Thyroid gland (tissue), 4 donors: ENCODE data around the gene ALDH4A1. TPM values are rescaled to one million over a fixed set of nuclear protein-coding genes. Genes with fewer than 3 reads are reported as not detected.

Experiments
- DNase-seq, 2 donors: peaks; one replicate each; pipeline ENCODE4 v3.0.0-alpha.2; 2019
- H3K27ac ChIP-seq, 3 donors: fragments of 200-600 bp; sonication (generic); 1 replicate in 2 of 3; 2 replicates in 1 of 3; pipeline ENCODE4 v1.5.1; 2016 to 2019; ENCODE audit warnings: mild to moderate bottlenecking in 1 of 3, moderate library complexity in 1 of 3
- H3K27me3 ChIP-seq: fragments of 200-600 bp; sonication (generic); one replicate; pipeline ENCODE4 v1.5.1; 2019
- H3K36me3 ChIP-seq, 2 donors: fragments of 200-600 bp; sonication (generic); one replicate each; pipeline ENCODE4 v1.5.1; 2016 to 2019
- H3K4me1 ChIP-seq, 2 donors: fragments of 200-600 bp; sonication (generic); one replicate each; pipeline ENCODE4 v1.5.1; 2017 to 2019
- H3K4me3 ChIP-seq, 3 donors: fragments of 200-600 bp; sonication (generic); replicated peaks in 1 of 3; 1 replicate in 2 of 3; 2 replicates in 1 of 3; pipeline ENCODE4 v1.5.1; 2016; ENCODE audit warnings: mild to moderate bottlenecking in 1 of 3
- H3K9me3 ChIP-seq: fragments of 200-600 bp; sonication (generic); one replicate; pipeline ENCODE4 v1.5.1; 2017
- CTCF ChIP-seq, 6 experiments: fragments of 200-600 bp in 3 of 6; fragments of 450-650 bp in 3 of 6; sonication (generic) in 3 of 6; IDR thresholded peaks; one replicate each; pipeline ENCODE4 v1.5.1; 2016 to 2019; ENCODE audit warnings: antibody characterized with exemption in 6 of 6, mild to moderate bottlenecking in 2 of 6, inconsistent platforms in 1 of 6, moderate library complexity in 1 of 6
- POLR2A ChIP-seq, 2 donors: fragments of 450-650 bp; IDR thresholded peaks; one replicate each; pipeline ENCODE4 v1.6.1; 2017; ENCODE audit warnings: antibody characterized with exemption in 2 of 2, mild to moderate bottlenecking in 2 of 2, moderate library complexity in 1 of 2
- WGBS, 2 donors: methylation state at CpG; one replicate each; pipeline ENCODE4 v1.1.5; 2017; 5-methylcytosine and 5-hydroxymethylcytosine counted together
- intact Hi-C: fragments of 100-400 bp; cut with DNase I; formaldehyde crosslinking; loops from one replicate; pipeline ENCODE4 v1.15.1; 2023
- total RNA-seq, 4 donors: library from RNA; depleted of rRNA; stranded (reverse); fragments of >200 nt; gene quantifications; one replicate each; pipeline ENCODE4 v1.2.3, GENCODE V29; 2016

Gene ALDH4A1
- total RNA-seq, 4 donors from 2014 or later = 5.4 to 29.9 (median 18.6) TPM

GRCh38 chr1:18866846-18867245, 35.5 kb downstream of the ALDH4A1 start:
- Histone ChIP-seq H3K27me3 (no peaks in the 10 kb centered on the region), H3K4me1 (no peaks in the 10 kb centered on the region), H3K36me3 (no peaks in the 10 kb centered on the region), H3K4me3 (no peak overlapping the region), H3K27ac (no peak overlapping the region), H3K9me3 (no peaks in the 10 kb centered on the region)
- intact Hi-C loops = no loop called here
- TF ChIP-seq CTCF (IDR thresholded peaks at IDR 0.05) = no peak
- TF ChIP-seq POLR2A (IDR thresholded peaks at IDR 0.05) = no peak
- WGBS, 2 donors = 79 to 84% methylated on average over 3 of the region's 3 CpGs
- DNase-seq = no peak

GRCh38 chr1:18866314-18866713, 36.0 kb downstream of the ALDH4A1 start:
- no peak for TF ChIP-seq CTCF (IDR thresholded peaks at IDR 0.05)
- TF ChIP-seq POLR2A (IDR thresholded peaks at IDR 0.05) = no peak
- Histone ChIP-seq H3K4me1 (no peaks in the 10 kb centered on the region), H3K27ac (no peak overlapping the region), H3K36me3 (no peaks in the 10 kb centered on the region), H3K9me3 (no peaks in the 10 kb centered on the region), H3K27me3 (no peaks in the 10 kb centered on the region), H3K4me3 (no peak overlapping the region)
- DNase-seq = peak; percentile 33 to 53
- WGBS, 2 donors = 51 to 54% methylated on average over 6 of the region's 6 CpGs
- intact Hi-C loops = no loop called here

- H3K4me1 ChIP-seq = no peaks in the 10 kb centered on the region
- intact Hi-C loops = no loop called here
- TF ChIP-seq POLR2A (IDR thresholded peaks at IDR 0.05) = no peak
- TF ChIP-seq CTCF (IDR thresholded peaks at IDR 0.05) = no peak
- 83 to 85% methylated on average over 6 to 7 of the region's 9 CpGs for WGBS, 2 donors
- H3K27me3 ChIP-seq = no peaks in the 10 kb centered on the region
- DNase-seq = no peak
- H3K4me3 ChIP-seq = no peak overlapping the region
- H3K27ac ChIP-seq = no peak overlapping the region
- no peaks in the 10 kb centered on the region for H3K36me3 ChIP-seq
- no peaks in the 10 kb centered on the region for H3K9me3 ChIP-seq
Observed at GRCh38 chr1:18865176-18865575, 37.2 kb downstream of the ALDH4A1 start.

GRCh38 chr1:18861590-18861989, 40.8 kb downstream of the ALDH4A1 start:
- H3K4me1 ChIP-seq = no peaks in the 10 kb centered on the region
- WGBS, 2 donors = 61 to 76% methylated on average over 7 to 8 of the region's 8 CpGs
- no peak overlapping the region for H3K4me3 ChIP-seq
- H3K27ac ChIP-seq = no peak overlapping the region
- intact Hi-C loops = no loop called here
- no peak for DNase-seq
- H3K9me3 ChIP-seq = no peaks in the 10 kb centered on the region
- no peaks in the 10 kb centered on the region for H3K36me3 ChIP-seq
- no peaks in the 10 kb centered on the region for H3K27me3 ChIP-seq
- TF ChIP-seq CTCF (IDR thresholded peaks at IDR 0.05) (no peak), POLR2A (IDR thresholded peaks at IDR 0.05) (no peak)

- WGBS, 2 donors = 38 to 55% methylated on average over 9 of the region's 9 CpGs
- TF ChIP-seq POLR2A (IDR thresholded peaks at IDR 0.05) (no peak), CTCF (IDR thresholded peaks at IDR 0.05) (no peak)
- Histone ChIP-seq H3K4me3 (no peak overlapping the region), H3K36me3 (no peaks in the 10 kb centered on the region), H3K27ac (no peak overlapping the region), H3K4me1 (no peaks in the 10 kb centered on the region), H3K9me3 (no peaks in the 10 kb centered on the region), H3K27me3 (no peaks in the 10 kb centered on the region)
- DNase-seq = peak in 1 of 2 donors; percentile 39
- intact Hi-C loops = no loop called here
Observed at GRCh38 chr1:18861082-18861481, 41.3 kb downstream of the ALDH4A1 start.
